Activated naive CD4-positive, alpha-beta T cell (primary cell): ENCODE results near the gene APLF.
"Not testable (repeated sequence)": the region's sequence is repeated elsewhere in the genome, so short reads cannot be mapped to it uniquely, and the experiment has no call there.

ENCODE experiments used
- DNase-seq, 4 experiments: peaks; one replicate each; lab custom pipeline; 2025; lab: John Stamatoyannopoulos, UW

The APLF gene

DNA sequence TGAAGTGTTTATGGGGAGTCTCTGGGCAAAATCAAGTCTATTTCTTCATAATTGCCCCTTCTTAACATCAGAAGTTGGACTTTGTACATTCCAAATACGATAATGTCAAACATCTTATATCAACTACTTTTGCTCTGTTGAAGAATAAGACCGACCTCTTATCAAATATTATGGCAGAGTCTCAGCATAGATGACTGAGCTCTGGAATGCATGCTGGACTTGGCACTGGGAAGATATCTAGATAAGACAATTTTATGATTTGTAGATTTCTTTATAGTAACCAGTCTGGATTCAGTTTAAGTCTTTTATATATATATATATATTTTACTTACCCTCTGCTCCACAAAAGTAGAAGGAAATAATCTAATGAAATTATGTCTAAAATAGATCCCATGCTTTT lies 8.2 kb downstream of the APLF start:
- DNase-seq, result no peak

DNA sequence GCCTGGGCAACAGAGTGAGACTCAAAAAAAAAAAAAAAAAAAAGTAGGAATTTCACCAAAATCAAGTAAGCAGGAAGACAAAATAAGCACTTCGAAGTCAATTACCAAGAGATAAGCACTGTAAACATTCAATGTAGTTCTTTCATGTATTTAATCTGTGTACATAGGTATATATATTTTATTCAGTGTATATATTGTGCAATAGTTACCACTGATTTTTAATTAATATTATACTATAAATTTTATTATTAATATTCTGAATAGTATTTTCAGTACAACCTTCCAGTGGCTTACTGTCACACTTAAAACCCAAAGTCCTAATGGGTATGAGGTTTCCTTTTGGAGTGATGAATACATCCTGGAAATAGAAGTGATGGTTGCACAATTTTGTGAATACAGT lies 9.1 kb downstream of the APLF start:
- no peak for DNase-seq

DNA sequence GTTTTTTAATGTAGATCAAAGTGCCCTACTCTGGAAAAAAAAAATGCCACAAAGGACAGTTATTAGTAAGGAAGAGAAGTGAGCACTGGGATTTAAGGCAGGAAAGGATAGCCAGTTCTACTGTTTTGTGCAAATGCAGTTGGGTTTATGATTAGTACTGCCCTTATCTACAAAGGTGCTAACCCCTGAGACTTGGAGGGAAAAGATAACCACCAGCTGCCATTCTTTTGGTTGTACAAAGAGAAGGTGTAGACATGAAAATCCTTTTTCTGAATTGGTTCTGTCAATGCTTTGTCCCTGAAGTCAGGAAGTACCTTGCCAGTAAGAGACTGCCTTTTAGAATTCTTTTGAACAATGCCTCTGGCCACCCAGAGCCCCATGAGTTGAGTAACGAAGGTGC lies 11.3 kb downstream of the APLF start:
- no peak for DNase-seq

DNA sequence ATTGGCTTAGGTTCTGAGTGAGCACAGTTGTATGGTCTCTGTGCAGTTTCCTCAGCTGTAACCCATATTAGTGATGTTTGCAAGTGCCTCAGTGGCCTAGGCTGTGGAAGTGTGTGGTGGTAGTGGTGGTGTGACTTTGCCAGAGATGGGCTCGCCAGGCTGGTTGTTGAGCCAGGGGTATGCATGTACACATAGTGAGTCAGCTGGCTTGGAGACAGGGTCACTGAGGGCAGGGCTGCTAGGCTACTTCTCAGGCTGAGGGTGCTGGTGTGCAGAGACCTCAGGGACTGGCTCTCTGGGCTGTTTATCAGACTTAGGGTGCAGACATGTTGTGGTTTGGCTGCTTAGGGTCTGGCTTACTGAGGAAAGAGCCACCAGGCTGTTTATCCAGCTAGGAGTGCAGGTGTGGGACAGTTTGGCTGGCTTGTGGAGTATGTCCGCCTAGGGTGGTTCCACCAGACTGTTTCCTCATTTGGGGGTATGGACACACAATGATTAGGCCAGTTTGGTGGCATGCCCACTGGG lies 15.0 kb downstream of the APLF start:
- no peak for DNase-seq

DNA sequence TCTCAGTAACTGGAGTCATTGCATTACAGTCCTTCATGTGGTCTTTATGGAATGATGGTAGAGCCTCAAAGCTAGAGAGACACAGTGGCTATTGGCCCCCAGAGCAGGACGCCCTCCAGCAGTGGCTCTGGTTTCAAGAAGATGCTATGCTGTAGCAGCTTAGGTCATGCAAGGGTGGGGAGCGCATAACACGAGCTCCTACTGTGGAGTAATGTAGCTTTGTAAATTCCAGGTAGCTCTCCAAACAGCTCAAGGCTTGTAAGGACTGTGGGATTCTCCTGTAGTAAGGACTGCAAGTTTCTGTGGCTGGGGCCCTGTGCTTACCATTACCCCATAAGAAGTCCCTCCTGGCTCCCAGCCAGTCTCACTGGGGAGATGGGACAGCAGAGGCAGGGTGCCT lies 15.6 kb downstream of the APLF start:
- no peak for DNase-seq

DNA sequence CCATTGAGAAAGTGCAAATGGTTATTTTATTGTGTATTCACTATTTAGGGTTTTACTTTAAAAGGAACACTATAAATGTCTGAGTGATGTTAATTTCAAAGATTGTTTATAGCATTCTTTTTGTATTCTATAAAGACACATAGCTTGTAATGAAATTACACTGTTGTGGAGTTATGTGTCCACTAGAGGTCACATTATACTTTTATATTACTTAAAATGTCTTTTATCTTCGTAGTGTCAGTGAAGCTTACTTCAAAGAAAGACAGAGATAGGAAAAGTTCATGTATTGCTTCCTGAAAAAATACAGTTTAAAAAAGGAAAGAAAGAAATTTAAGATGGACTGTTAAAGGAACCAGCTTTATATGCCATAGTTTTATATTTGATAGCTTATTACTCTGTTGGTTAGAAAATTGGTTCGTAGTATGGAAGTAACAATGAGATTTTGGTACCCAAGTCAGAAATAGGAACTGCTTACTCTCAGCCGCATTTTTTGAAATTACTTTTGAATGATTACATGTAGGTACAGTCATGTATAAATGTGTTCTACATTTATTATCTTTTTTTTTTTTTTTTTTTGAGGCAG lies 20.5 kb downstream of the APLF start:
- no peak for DNase-seq

DNA sequence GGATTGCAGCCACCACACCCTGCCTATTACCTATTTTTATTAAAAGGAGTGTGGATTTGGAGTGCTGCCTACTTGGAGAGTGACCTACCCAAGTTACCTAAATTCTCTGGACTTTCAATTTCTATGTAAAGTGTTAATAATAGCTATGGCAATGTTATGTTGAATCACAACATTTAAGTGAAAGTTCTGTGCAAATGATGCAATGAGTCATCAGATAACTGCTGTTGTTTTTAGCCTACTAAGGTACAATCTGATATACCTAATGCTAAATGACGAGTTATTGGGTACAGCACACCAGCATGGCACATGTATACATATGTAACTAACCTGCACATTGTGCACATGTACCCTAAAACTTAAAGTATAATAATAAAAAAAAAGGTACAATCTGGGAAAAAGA lies 21.2 kb downstream of the APLF start:
- DNase-seq, result not testable (repeated sequence)

DNA sequence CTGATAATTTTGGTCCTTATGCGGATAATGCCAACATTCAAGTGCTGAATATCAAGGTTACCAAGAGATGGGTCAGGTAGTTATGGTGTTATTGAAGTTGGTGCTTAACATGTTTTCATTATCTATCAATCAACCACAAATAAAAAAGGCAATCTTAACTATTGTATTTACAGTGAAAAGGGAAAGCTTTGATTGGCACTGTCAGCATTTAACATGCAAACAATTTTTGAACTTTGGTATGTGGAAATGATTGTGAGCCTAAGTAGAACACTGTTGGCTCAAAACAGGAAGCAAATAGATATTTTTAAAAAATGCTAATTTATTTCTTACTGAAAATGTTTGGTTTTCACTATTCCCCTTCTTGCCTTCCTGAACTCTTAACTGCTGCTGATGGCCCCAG lies 21.9 kb downstream of the APLF start:
- no peak for DNase-seq

DNA sequence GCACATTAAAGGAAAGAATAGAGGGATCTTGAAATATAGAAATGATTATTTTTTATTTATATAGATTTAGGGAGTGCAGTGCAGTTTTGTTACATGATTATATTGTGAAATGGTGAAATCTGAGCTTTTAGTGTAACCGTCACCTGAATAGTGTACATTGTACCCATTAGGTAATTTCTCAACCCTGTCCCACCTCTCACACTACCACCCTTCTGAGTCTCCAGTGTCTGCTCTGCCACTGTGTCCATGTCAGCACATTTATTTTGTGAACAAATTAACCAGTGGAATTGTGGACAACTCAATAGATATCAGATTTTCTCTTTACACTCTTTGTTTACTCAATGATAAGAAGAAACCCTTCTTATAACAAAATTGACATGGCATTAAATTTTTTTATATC lies 24.2 kb downstream of the APLF start:
- no peak for DNase-seq

DNA sequence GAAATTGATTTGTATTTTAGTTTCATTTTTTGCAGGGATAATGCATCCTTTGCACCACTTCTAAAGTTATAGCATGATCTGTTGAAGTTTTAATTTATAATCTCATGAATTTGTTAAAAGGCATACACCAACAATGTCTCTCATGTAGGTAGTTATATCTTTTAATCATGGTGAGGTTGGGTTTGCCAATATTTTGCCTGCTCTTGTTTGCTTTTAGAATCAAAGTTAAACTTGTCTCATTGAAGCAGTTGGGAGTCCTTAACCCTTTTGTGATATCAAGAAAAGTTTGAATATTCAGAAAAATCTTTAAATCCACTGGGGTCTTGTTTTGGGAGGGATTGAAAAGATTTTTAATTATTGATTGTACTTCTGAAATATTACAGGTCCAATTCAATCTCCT lies 31.7 kb downstream of the APLF start:
- no peak for DNase-seq

DNA sequence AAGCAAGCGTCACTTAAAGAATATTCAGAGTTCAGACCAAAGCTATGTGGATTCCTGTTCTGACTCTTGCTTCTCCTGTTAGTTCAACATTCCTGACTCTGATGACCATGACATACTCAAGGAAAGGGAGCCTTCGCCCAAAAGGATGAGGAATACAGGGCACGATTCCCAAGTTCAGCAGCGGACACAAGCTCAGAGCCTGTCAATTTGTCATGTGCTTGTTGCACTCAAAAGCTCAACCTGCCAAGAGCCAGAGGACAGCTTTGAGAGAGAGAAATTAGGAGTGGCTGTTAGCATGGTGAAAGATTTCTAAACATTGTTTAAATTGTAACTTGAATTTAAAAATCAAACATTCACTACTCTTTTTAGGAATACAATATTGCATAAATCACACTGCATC lies 33.3 kb downstream of the APLF start:
- no peak for DNase-seq

DNA sequence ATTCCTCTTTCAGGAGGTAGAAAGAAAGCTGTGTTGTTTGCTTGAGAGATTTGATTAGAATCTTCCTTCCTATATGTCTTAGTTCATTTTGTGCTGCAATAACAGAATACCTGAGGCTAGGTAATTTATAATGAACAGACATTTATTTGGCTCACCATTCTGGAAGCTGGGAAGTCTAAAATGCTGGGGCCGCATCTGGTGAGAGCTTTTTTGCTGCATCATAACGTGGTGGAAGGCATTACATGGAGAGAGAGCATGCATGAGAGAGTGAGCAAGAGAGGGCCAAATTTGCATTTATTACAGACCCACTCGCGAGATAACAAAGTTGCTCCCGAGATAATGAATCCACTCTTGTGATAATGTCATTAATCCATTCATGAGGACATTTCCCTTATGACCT lies 34.4 kb downstream of the APLF start:
- DNase-seq, result no peak

DNA sequence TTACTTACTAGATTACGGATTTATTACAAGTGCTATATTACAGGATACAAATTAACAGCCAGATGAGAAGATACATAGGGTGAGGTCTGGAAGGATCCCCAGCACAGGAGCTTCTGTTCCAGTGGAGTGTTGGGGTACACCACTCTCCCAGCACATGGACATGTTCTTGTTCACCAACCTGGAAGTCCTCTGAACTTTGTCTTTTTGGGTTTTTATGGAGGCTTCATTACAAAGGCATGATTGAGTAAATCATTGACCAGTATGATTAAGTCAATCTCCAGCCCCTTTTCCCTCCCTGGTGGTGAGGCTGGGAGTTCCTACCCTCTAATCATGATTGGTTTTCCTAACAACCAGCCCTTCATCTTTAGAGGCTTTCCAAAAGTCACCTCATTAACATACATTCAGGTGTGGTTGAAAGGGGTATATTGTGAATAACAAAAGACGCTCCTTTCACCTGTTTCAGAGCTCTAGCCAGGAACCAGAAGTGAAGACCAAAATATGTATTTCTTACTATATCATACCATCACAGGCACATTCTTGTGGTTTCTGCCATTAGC lies 38.3 kb downstream of the APLF start:
- DNase-seq, result no peak

DNA sequence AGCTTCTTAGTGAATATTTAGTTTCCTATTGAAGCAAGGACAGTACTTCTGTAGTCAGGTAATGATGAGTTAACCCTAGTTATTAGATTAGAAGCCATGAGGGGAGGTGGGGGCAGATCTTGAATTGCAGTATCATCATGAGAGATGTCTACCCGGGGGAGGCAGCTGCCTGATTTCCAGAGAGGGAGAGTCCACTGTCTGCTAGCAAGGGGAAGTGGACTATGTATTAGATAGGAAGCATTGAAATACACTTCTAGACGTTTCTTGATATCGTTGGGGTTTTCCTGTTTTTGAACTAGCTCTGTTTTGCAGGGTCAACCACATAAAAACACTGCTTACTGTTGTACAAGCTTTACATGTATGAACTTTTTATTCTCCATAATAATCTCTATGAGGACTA lies 38.8 kb downstream of the APLF start:
- DNase-seq, result no peak

DNA sequence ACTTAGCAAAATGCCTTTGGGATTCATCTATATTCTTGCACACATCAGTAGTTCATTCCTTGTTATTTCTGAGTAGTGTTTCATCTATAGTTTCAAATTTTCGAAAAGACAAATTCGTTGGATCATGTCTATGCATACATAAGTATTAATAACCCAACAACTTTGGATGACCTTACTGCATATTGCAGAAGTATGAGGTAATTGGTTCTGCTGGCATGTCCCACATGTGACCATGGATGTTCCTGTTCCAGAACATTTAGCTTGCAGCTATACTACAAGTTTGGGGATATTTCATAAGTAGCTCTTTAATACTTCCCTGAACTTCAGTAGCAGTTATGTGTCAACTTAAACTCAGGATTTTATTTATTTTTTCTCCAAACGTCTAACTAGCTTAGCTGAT lies 44.9 kb downstream of the APLF start:
- DNase-seq, result no peak

DNA sequence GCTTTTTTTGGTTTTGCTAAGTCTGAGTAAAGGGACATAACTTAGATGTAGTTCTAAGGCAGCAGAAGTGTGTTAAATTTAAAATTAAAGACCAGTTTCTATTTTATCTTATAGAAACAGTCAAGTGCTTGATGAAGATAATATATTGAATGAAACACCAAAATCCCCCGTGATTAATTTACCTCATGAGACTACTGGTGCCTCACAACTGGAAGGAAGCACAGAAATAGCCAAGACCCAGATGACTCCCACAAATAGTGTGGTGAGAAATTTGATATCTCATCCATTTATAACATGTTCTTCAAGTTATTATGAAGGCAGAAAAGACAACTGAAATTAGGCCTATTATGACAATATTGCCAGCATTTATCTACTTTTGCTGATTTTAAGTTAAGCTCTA lies 45.6 kb downstream of the APLF start:
- DNase-seq, result no peak

DNA sequence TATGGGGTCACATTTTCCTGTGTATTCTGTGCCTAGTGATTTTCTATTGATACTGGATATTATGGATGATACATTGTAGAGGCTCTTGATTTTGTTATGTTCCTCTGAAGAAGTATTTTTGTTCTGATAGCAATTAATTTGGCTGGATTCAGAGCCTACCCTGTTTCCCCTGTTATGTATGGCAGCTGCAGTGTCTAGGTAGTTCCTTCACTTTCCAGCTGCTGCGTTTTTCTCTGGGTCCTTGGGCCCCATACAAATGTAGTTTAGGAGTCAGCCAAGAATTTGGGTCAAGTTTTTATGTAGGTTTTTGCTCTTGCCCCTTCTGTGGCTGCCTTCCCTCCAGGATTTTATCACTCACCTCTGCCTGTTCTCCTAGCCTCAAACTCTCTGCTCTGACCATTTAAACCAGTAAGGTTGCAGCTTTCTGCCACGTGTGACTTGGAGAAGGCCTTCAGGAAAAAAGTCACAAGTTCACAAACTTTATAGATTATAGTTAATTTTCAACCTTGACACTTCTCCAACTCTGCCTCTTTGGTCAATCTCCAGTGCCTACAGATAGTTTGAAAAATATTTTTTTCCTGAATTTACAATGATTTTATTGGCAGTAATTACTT lies 47.0 kb downstream of the APLF start:
- no peak for DNase-seq

DNA sequence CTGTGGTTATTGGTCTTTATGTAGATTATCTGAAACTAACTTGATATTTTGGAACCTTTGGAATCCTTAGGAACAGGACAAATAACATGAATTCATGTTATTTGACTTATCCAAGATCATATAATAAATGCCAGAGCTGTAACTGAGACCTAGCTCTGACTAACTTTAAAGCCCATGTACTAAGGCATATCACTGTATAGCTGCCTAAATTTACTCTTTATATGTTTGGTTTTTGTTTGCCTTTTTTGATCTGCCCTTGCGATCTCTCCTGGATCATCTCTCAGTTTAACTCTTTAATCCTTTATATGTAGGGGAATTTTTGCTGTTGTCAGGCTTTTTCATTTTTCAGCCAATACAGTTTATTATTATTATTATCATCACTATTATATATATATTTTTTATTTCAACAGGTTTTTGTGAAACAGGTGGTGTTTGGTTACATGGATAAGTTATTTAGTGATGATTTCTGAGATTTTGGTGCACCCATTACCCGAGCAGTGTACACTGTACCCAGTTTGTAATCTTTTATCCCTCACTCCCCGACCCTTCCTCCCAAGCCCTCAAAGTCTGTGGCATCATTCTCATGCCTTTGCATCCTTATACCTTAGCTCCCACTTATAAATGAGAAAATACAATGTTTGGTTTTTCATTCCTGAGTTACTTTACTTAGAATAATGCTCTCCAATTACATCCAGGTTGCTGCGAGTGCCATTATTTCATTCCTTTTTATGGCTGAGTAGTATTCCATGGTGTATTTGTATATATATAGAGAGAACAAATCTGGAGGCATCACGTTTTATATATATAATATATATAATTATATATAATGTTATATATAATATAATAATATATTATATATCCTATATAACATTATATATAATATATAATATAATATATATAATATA lies 48.9 kb downstream of the APLF start:
- no peak for DNase-seq

DNA sequence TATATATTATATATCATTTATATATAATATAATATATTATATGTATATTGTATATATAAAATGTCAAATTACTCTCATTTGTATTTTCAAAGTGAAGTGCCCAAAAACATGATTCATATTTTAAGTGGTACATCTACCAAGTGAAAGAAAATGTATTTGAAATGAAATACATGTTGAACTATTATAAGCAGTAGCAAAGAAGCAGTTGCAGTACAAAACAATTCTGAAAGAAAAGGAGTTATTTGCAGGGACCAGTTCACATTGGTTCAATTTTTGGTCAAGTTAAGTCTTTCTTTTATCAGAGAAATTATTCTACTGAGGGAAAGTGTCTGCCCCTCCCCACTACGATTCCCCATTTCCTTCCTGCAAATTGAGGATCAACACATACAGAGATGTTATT lies 51.9 kb downstream of the APLF start:
- no peak for DNase-seq

DNA sequence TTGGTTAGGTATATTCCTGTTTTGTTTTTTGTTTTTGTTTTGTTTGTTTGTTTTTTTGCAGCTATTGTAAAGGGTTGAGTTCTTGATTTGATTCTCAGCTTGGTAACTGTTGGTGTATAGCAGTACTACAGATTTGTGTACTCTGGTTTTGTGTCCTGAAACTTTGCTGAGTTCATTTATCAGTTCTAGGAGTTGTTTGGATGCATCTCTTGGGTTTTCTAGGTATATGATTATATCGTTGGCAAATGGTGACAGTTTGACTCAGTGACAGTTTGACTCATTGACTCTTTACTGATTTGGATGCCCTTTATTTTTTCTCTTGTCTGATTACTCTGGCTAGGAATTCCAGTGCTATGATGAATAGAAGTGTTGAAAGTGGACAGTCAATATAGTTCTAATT lies 53.7 kb downstream of the APLF start:
- DNase-seq, result no peak

DNA sequence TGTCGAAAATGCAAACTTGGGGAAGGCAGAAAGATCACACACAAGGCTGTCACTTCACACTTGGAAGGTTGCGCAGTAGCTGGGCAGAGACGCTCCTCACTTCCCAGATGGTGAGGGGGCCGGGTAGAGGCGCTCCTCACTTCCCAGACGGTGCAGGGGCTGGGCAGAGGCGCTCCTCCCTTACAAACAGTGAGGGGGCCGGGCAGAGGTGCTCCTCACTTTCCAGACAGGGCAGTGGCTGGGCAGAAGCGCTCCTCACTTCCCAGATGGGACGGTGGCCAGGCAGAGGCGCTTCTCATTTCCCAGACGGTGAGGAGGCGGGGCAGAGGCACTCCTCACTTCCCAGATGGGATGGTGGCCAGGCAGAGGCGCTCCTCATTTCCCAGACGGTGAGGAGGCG lies 59.6 kb downstream of the APLF start:
- DNase-seq, result not testable (repeated sequence)

DNA sequence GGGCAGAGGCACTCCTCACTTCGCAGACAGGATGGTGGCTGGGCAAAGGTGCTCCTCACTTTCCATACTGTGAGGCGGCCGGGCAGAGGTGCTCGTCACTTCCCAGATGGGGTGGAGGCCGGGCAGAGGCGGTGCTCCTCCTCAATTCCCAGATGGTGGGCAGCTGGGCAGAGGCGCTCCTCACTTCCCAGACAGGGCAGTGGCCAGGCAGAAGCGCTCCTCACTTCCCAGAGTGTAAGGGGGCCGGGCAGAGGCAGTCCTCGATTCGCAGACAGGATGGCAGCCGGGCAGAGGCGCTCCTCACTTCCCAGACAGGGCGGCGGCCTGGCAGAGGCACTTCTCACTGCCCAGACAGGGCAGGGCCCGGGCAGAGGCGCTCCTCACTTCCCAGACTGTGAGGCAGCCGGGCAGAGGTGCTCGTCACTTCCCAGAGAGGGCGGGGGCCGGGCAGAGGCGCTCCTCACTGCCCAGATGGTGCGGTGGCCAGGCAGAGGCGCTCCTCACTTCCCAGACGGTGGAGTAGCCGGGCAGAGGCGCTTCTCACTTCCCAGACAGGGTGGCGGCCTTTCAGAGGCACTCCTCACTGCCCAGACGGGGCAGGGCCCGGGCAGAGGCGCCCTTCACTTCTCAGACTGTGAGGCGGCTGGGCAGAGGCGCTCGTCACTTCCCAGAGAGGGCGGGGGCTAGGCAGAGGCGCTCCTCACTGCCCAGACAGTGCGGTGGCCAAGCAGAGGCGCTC lies 60.1 kb downstream of the APLF start:
- not testable (repeated sequence) for DNase-seq
